ENCODE data around the gene DYNAP.

Gene DYNAP

GRCh38 chr18:54626779-54627178 is 35.7 kb downstream of the DYNAP start:
- no peaks in the 10 kb centered on the region for H3K36me3 ChIP-seq (replicated peaks; ENCODE audit: insufficient read depth, low read length)
- no peaks in the 10 kb centered on the region for H3K27me3 ChIP-seq (replicated peaks; ENCODE audit: insufficient read depth, low read length)
- H3K9ac ChIP-seq (ENCODE audit: low read length), result no peak overlapping the region
- H3K4me1 ChIP-seq (ENCODE audit: low read length), result no peaks in the 10 kb centered on the region
- no peak for DNase-seq
- no peak overlapping the region for H2AFZ ChIP-seq (ENCODE audit: low read length)
- H3K27ac ChIP-seq (ENCODE audit: low read length), result no peak overlapping the region
- no peaks in the 10 kb centered on the region for H3F3A ChIP-seq (ENCODE audit: insufficient read depth, low read length)
- no peaks in the 10 kb centered on the region for H3K79me2 ChIP-seq (ENCODE audit: low read length)
- no peaks in the 10 kb centered on the region for H3K9me3 ChIP-seq (replicated peaks; ENCODE audit: insufficient read depth, low read length)
- H3K4me3 ChIP-seq (ENCODE audit: low read length), result no peak overlapping the region
- no peak for TF ChIP-seq CTCF (IDR thresholded peaks at IDR 0.05; ENCODE audit: low read length)
- no peak for TF ChIP-seq EZH2phosphoT487 (IDR thresholded peaks at IDR 0.05; ENCODE audit: low read length)
- TF ChIP-seq EZH2 (optimal IDR thresholded peaks at IDR 0.05; ENCODE audit: low read depth, low read length), result no peak
- H4K20me1 ChIP-seq (ENCODE audit: insufficient read depth, low read length), result no peaks in the 10 kb centered on the region
- no peak overlapping the region for H3K4me2 ChIP-seq (ENCODE audit: low read depth, low read length)
- H3K9me2 ChIP-seq (replicated peaks; ENCODE audit: insufficient read depth, low read length), result no peaks in the 10 kb centered on the region

GRCh38 chr18:54630963-54631362 is 39.9 kb downstream of the DYNAP start:
- Histone ChIP-seq H3K27ac (ENCODE audit: low read length) (no peak overlapping the region), H3K9me3 (replicated peaks; ENCODE audit: insufficient read depth, low read length) (no peaks in the 10 kb centered on the region)
- TF ChIP-seq EZH2 (optimal IDR thresholded peaks at IDR 0.05; ENCODE audit: low read depth, low read length) (no peak), EZH2phosphoT487 (IDR thresholded peaks at IDR 0.05; ENCODE audit: low read length) (no peak), CTCF (IDR thresholded peaks at IDR 0.05; ENCODE audit: low read length) (no peak)

GRCh38 chr18:54636217-54636616 is 45.2 kb downstream of the DYNAP start:
- H3K9me3 ChIP-seq (replicated peaks; ENCODE audit: insufficient read depth, low read length), result no peaks in the 10 kb centered on the region
- no peak for TF ChIP-seq EZH2 (optimal IDR thresholded peaks at IDR 0.05; ENCODE audit: low read depth, low read length)
- no peak for TF ChIP-seq EZH2phosphoT487 (IDR thresholded peaks at IDR 0.05; ENCODE audit: low read length)
- no peak for TF ChIP-seq CTCF (IDR thresholded peaks at IDR 0.05; ENCODE audit: low read length)
- DNase-seq, result no peak
- no peaks in the 10 kb centered on the region for H3K36me3 ChIP-seq (replicated peaks; ENCODE audit: insufficient read depth, low read length)
- no peaks in the 10 kb centered on the region for H3K79me2 ChIP-seq (ENCODE audit: low read length)
- no peak overlapping the region for H3K9ac ChIP-seq (ENCODE audit: low read length)
- no peaks in the 10 kb centered on the region for H3K4me1 ChIP-seq (ENCODE audit: low read length)
- H3F3A ChIP-seq (ENCODE audit: insufficient read depth, low read length), result no peaks in the 10 kb centered on the region
- no peaks in the 10 kb centered on the region for H4K20me1 ChIP-seq (ENCODE audit: insufficient read depth, low read length)
- no peaks in the 10 kb centered on the region for H3K27me3 ChIP-seq (replicated peaks; ENCODE audit: insufficient read depth, low read length)
- H3K4me2 ChIP-seq (ENCODE audit: low read depth, low read length), result no peak overlapping the region
- H3K9me2 ChIP-seq (replicated peaks; ENCODE audit: insufficient read depth, low read length), result no peaks in the 10 kb centered on the region
- no peak overlapping the region for H2AFZ ChIP-seq (ENCODE audit: low read length)
- no peak overlapping the region for H3K27ac ChIP-seq (ENCODE audit: low read length)
- H3K4me3 ChIP-seq (ENCODE audit: low read length), result no peak overlapping the region

More at GRCh38 chr18:54630963-54631362, 39.9 kb downstream of the DYNAP start:
- Histone ChIP-seq H3K9me2 (replicated peaks; ENCODE audit: insufficient read depth, low read length) (no peaks in the 10 kb centered on the region), H3K9ac (ENCODE audit: low read length) (no peak overlapping the region), H3K4me3 (ENCODE audit: low read length) (no peak overlapping the region), H3F3A (ENCODE audit: insufficient read depth, low read length) (no peaks in the 10 kb centered on the region), H3K36me3 (replicated peaks; ENCODE audit: insufficient read depth, low read length) (no peaks in the 10 kb centered on the region), H2AFZ (ENCODE audit: low read length) (no peak overlapping the region), H3K27me3 (replicated peaks; ENCODE audit: insufficient read depth, low read length) (no peaks in the 10 kb centered on the region), H3K4me2 (ENCODE audit: low read depth, low read length) (no peak overlapping the region), H3K79me2 (ENCODE audit: low read length) (no peaks in the 10 kb centered on the region), H4K20me1 (ENCODE audit: insufficient read depth, low read length) (no peaks in the 10 kb centered on the region), H3K4me1 (ENCODE audit: low read length) (no peaks in the 10 kb centered on the region)
- no peak for DNase-seq
